ENCODE data around the gene BDH2.

- TF ChIP-seq CTCF (IDR thresholded peaks at IDR 0.05; ENCODE audit: low read length), result no peak
- TF ChIP-seq EZH2 (IDR thresholded peaks at IDR 0.05; ENCODE audit: borderline replicate concordance, low read length), result no peak
Observed at GRCh38 chr4:103136671-103137445, 37.2 kb upstream of the BDH2 start.
